ENCODE data around the gene TTLL8.
"Not testable (repeated sequence)": the region's sequence is repeated elsewhere in the genome, so short reads cannot be mapped to it uniquely, and the experiment has no call there.

- not testable (repeated sequence) for TF ChIP-seq POLR2A, CTCF (IDR thresholded peaks at IDR 0.05)
These were observed 28.9 kb upstream of the TTLL8 start for GRCh38 chr22:50086975-50087374.
